DMS 273 treated with DMSO at 0.1 percent for 48 hours (cell line): ENCODE data around the gene FN3K.

Source experiments
- DNase-seq: peaks from one replicate; lab custom pipeline; 2025; lab: John Stamatoyannopoulos, UW

FN3K gene

GRCh38 chr17:82703935-82704865, 31.2 kb upstream of the FN3K start:
- no peak for DNase-seq

DNA sequence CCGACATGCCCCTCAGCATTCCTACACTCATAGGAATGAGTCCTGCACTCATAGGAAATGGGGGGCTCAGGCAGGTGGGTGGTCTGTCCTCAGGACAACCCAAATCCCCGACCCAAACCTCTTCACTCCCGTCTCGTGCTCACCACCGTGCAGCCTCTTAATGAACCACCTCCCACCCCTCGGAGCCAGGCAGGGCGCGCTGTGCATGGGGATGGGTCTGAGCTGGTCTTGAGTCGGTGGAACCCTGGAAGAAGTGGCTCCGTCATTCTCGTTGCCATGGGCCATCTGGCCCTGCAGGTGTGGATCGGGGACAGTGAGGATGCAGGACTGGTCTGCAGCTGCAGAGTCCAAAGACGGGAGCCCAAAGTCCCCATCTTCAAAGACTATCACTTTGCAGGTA, 30.5 kb upstream of the FN3K start:
- DNase-seq = no peak

DNA sequence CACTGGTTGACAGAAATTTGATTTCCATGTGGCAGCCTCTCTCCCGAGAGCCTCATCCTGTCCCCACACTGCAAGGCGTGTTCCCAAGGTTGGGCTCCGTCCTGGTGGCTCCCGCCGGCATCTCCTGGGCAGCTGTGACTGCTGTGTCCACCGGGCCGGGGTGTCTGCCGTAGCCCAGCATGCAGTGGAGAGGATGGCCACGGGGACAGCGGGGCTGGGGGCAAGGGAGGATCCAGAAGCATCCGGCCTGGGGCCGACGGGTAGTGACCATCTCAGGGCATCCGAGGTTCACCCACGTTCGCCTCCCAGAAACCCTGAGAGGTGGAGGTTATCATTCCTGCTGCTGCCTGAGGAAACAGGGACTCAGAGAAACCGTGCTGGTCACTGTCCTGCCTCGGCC, 29.7 kb upstream of the FN3K start:
- DNase-seq = no peak

GRCh38 chr17:82709024-82709675, 26.3 kb upstream of the FN3K start:
- DNase-seq = no peak

- no peak for DNase-seq
Measured at GRCh38 chr17:82709676-82710498, 25.5 kb upstream of the FN3K start.

DNA sequence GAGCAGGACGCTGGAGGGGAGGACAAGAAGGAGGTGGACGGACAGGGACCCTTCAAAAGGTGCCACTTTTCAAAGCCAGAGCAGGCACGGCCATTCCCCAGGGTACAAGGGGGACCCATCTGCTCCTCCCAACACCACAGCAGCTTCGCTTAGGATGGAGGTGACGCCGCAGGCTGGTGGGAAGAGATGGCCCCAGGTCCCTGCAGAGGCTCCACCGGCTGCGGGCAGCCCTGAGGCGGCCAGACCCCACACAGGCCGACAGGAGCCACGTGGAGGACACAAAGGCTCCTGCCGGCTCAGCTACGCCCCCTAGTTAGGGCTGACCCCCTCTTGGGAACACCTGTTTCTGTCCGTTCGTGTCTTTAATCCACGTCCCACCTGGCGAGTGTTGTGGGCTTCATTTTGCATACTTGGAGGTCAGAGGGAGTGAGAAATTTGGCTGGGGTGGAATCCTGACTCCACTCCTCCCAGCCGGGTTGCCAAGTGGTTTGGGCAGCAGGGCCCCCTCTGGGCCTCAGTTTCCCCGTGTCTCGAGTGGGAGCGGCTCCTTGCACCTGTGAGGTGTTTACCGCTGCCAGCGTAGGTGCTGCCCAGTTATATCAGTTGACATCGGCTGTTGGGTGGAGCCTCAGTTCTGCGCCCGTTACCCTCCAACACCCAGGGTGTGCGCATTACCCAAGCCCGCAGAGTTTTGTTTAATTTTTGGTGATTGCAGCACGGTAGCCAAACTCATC, 24.7 kb upstream of the FN3K start:
- DNase-seq = no peak

- no peak for DNase-seq
Measured at GRCh38 chr17:82713071-82713723, 22.2 kb upstream of the FN3K start.

DNA sequence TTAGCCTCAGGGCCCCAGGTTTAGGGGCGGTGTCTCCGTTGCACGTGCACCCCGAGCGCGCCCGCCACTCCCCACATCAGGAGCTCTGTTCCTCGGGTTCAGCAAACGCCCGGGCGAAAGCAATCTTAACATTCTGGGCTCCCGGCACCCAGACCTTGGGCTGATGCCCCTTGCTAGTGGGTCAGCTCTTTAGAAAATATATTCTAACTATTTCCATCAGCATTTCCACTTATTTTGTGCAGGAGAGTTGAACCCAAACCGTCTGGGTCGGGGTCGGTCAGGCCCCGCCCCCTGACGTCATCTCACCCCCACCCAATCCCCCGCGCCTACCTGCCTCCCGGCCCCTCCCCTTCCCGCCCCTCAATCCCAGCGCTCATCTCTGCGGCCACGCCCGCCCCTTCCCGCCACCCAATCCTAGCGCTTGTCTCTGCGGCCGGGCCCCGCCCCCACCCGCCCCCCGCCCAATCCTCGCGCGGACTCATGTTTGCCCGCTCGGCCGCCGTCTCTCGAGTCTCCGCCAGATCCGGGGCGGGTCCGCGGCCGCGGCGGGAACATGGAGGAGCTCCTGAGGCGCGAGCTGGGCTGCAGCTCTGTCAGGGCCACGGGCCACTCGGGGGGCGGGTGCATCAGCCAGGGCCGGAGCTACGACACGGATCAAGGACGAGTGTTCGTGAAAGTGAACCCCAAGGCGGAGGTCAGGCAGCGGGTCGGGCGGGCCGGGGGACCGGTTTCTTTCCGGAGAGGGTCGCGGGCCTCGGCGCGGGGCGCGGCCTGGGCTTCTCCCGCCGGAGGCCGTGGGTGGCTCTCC, 19.0 kb upstream of the FN3K start, which contains the start of gene FN3KRP:
FN3KRP (plus strand) TSS at position 504 of the 808 bp plus-strand sequence; CDS start at position 554, 50 bp downstream.
- DNase-seq = peak; percentile 90

DNA sequence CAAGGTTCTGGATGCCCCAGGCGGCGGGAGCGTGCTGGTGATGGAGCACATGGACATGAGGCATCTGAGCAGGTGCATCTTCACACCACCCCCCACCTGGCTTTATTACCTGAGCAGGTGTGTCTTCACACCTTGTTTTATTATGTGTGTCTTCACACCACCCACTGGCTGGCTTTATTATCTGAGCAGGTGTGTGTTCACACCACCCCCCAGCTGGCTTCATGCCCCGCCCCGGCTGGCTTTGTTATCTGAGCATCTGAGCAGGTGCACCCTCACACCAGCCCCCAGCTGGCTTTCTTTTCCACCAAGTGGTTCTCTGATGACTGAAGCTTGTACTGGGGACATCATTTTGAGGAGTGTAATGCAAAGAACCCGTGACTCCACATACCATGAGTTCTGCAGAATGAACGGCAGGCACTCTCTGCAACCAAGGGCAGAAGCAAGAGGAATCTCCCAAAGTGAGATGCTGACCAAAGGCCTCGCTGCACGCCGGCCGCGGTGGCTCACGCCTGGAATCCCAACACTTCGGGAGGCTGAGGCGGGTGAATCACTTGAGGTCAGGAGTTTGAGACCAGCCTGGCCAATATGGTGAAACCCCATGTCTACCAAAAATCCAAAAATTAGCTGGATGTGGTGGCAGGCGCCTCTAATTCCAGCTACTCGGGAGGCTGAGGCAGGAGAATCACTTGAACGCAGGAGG, 16.3 kb upstream of the FN3K start:
- no peak for DNase-seq

- DNase-seq = no peak
Measured at GRCh38 chr17:82720204-82720603, 15.2 kb upstream of the FN3K start.

DNA sequence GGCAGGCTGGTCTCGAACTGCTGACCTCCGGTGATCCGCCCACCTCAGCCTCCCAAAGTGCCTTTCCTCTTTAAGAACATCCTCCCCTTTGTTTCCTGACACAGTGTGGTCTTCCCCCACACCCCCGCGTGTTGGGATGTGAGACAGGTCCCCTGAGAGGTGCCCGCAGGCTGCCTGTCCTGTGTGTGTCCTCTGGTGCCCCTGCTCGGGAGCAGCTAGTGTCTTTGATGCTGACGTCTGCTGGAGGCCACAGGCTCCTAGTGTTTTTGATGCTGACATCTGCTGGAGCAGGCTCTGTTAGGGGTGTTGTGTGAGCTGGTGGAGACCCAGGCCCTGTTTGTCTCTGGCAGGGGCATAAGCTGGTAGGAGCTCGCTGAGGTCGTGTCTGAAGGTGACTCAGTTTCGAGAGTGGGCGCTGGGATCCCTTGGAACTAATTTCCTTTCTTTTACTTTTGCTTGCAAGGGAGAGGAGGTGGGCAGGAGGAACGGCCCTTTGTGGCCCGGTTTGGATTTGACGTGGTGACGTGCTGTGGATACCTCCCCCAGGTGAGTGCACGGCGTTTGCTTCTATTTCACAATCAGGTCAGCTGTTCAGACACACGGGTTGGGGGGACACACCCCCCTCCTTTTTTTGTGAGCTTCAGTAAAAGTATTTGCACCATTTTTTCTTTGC, 12.9 kb upstream of the FN3K start:
- DNase-seq = no peak

- DNase-seq = no peak
Measured at GRCh38 chr17:82723169-82723807, 12.1 kb upstream of the FN3K start.

- DNase-seq = no peak
Measured at GRCh38 chr17:82726427-82726826, 9.0 kb upstream of the FN3K start.

- DNase-seq = no peak
Measured at GRCh38 chr17:82729479-82730260, 5.7 kb upstream of the FN3K start.

GRCh38 chr17:82732118-82732743, 3.2 kb upstream of the FN3K start:
- DNase-seq = no peak

DNA sequence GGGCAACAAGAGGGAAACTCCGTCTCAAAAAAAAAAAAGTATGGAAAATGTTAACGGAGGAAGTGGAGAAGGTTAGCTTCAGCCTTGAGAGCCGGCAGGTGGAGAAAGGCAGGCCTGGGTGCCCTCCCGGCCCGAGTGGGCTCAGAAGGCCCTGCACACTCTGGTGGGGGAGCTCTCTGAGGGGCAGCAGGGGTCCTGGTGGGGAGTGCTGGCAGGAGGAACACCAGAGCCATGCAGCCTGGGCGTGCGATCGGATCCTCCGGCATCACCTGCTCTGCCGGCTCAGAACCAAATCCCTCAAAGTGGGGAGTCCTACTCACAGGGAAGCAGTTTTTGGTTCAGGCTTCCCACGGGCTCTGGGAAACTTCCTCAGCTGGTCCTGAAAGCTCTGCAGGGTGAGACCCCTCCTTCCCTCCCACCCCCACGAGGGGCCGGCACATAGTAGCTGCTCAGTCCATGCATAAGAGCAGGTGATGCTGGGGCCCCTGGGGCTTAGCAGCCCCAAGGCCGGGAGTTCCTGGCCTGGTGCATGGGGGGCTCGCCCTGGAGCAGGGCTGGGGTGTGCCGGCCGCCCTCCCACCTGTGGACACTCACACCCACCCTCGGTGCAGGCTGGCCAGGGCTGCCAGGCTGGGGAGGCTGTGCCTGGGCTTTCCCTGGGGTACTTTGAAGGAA, 1.2 kb downstream of the FN3K start:
- DNase-seq = no peak
